ENCODE measurements around the gene PCBD2. TPM values are rescaled to one million over a fixed set of nuclear protein-coding genes. Genes with fewer than 3 reads are reported as not detected.

Gene PCBD2
- total RNA-seq, 1 donor from 2014 or later, result 5.6 TPM

- TF ChIP-seq, protein P1, sequence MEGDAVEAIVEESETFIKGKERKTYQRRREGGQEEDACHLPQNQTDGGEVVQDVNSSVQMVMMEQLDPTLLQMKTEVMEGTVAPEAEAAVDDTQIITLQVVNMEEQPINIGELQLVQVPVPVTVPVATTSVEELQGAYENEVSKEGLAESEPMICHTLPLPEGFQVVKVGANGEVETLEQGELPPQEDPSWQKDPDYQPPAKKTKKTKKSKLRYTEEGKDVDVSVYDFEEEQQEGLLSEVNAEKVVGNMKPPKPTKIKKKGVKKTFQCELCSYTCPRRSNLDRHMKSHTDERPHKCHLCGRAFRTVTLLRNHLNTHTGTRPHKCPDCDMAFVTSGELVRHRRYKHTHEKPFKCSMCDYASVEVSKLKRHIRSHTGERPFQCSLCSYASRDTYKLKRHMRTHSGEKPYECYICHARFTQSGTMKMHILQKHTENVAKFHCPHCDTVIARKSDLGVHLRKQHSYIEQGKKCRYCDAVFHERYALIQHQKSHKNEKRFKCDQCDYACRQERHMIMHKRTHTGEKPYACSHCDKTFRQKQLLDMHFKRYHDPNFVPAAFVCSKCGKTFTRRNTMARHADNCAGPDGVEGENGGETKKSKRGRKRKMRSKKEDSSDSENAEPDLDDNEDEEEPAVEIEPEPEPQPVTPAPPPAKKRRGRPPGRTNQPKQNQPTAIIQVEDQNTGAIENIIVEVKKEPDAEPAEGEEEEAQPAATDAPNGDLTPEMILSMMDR (conservative IDR thresholded peaks at IDR 0.05; ENCODE audit: low read depth, low read length), result no peak
- no peak overlapping the region for H3K4me3 ChIP-seq (ENCODE audit: low read depth, low read length)
- DNase-seq (ENCODE audit: low read depth), result no peak
Observed at GRCh38 chr5:134932508-134932907, 27.6 kb downstream of the PCBD2 start.

DNA sequence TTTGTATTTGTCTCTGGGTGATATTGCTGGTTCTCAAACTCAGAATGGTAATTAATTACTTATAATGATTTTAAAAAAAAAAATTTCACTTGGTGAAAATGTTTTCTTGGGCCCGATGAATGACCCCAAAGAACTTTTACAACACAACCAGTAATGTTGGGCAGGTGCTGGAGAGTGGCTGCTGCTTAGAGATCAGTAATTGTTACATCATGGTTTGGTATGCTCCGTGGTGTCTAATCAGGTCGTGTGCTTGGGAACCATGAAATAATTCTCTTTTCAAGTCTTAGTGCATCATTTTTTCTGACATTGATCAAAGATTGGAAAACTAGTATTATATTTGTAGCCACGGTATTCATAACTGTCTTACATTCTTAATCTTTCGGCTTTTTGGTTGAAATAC, 29.3 kb downstream of the PCBD2 start:
- TF ChIP-seq, protein P1 (conservative IDR thresholded peaks at IDR 0.05; ENCODE audit: low read depth, low read length), result no peak
- DNase-seq (ENCODE audit: low read depth), result no peak

GRCh38 chr5:134935711-134936602, 31.0 kb downstream of the PCBD2 start:
- TF ChIP-seq, protein P1 (conservative IDR thresholded peaks at IDR 0.05; ENCODE audit: low read depth, low read length), result no peak
- H3K4me3 ChIP-seq (ENCODE audit: low read depth, low read length), result peak overlapping the region; percentile 0
- DNase-seq (ENCODE audit: low read depth), result peak; percentile 35

More for the DNA sequence above, 29.3 kb downstream of the PCBD2 start:
- no peak overlapping the region for H3K4me3 ChIP-seq (ENCODE audit: low read depth, low read length)

DNA sequence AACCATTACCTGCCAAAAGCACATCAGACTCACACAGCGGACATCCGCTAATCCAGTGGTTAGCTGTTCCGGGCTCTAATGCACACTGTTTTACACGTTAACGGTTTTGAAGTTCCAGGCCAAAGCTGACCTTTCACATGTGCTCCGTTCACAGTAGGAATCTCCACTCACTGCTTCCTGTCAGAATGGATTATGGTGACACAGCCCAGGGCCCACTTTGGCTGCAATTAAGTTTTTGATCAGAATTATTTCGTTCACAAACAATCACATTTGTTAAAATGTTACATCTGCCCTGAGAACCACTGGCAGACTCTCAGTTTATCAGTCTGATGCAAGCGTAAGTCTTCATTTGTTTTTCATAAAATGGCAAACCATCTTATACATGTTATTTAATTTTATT, 32.6 kb downstream of the PCBD2 start:
- H3K4me3 ChIP-seq (ENCODE audit: low read depth, low read length), result no peak overlapping the region
- TF ChIP-seq, protein P1 (conservative IDR thresholded peaks at IDR 0.05; ENCODE audit: low read depth, low read length), result no peak
- no peak for DNase-seq (ENCODE audit: low read depth)

- H3K4me3 ChIP-seq (ENCODE audit: low read depth, low read length), result no peak overlapping the region
- TF ChIP-seq, protein P1 (conservative IDR thresholded peaks at IDR 0.05; ENCODE audit: low read depth, low read length), result no peak
- no peak for DNase-seq (ENCODE audit: low read depth)
Observed at GRCh38 chr5:134938030-134938429, 33.1 kb downstream of the PCBD2 start.

GRCh38 chr5:134939500-134939899, 34.6 kb downstream of the PCBD2 start:
- no peak overlapping the region for H3K4me3 ChIP-seq (ENCODE audit: low read depth, low read length)
- DNase-seq (ENCODE audit: low read depth), result no peak
- TF ChIP-seq, protein P1 (conservative IDR thresholded peaks at IDR 0.05; ENCODE audit: low read depth, low read length), result no peak

GRCh38 chr5:134943547-134943946, 38.6 kb downstream of the PCBD2 start:
- no peak overlapping the region for H3K4me3 ChIP-seq (ENCODE audit: low read depth, low read length)
- no peak for DNase-seq (ENCODE audit: low read depth)
- TF ChIP-seq, protein P1 (conservative IDR thresholded peaks at IDR 0.05; ENCODE audit: low read depth, low read length), result no peak

All from epithelial cell of proximal tubule (primary cell).